Muscle layer of duodenum (tissue), 2 donors: ENCODE measurements around the gene PPP4R1.

Experiments
- H3K27ac ChIP-seq: one replicate; pipeline ENCODE4 v1.7.0; 2013; ENCODE audit warnings: mild to moderate bottlenecking, low read length
- H3K27me3 ChIP-seq: one replicate; pipeline ENCODE4 v1.7.0; 2013; ENCODE audit warnings: low read depth, mild to moderate bottlenecking, control low read depth, low read length
- H3K36me3 ChIP-seq, 2 donors: one replicate each; pipeline ENCODE4 v1.7.0; 2013; ENCODE audit warnings: low read length in 2 of 2, control low read depth in 1 of 2, mild to moderate bottlenecking in 1 of 2; ENCODE audit not compliant: insufficient read depth in 2 of 2, control insufficient read depth in 1 of 2
- H3K4me1 ChIP-seq, 2 donors: one replicate each; pipeline ENCODE4 v1.7.0; 2013; ENCODE audit warnings: low read length in 2 of 2, mild to moderate bottlenecking in 2 of 2, control low read depth in 1 of 2, moderate library complexity in 1 of 2; ENCODE audit not compliant: insufficient read depth in 2 of 2, control insufficient read depth in 1 of 2
- H3K4me3 ChIP-seq, 2 donors: one replicate each; pipeline ENCODE4 v1.7.0; 2013; ENCODE audit warnings: low read length in 2 of 2, low read depth in 1 of 2, mild to moderate bottlenecking in 1 of 2
- H3K9me3 ChIP-seq, 2 donors: one replicate each; pipeline ENCODE4 v1.7.0; 2013; ENCODE audit warnings: low read length in 2 of 2, control low read depth in 1 of 2, mild to moderate bottlenecking in 1 of 2; ENCODE audit not compliant: control insufficient read depth in 1 of 2
- donor health status: healthy.

Gene PPP4R1

GRCh38 chr18:9542924-9543323 is 71.4 kb downstream of the PPP4R1 start:
- H3K36me3 ChIP-seq, result peaks cover 27 to 40% of the 10 kb centered on the region in 2 donors

DNA sequence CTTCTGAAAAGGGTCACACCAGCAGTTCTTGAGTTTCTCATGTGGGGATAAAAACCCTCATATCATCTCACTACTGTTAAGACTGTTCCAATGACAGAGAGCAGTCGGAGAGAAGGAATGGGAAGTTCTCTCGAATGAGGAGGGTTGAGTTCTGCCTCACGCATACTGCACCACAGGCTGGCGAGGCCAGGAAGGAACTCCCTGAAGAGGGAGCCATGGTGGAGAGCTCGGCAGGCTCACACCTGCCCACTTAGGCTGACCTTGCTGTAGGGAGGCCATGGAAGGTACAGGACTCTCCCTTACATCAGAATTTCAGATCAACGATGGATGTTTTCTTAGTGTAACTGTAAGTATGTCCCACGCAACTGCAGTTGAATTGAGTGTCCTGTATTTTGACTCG is 74.4 kb downstream of the PPP4R1 start:
- Histone ChIP-seq H3K4me3 (no peak overlapping the region), H3K4me1 (peaks cover 0 to 8% of the 10 kb centered on the region in 2 donors), H3K27ac (no peak overlapping the region), H3K27me3 (no peaks in the 10 kb centered on the region), H3K9me3 (no peaks in the 10 kb centered on the region), H3K36me3 (peaks cover 12 to 34% of the 10 kb centered on the region in 2 donors)

More at GRCh38 chr18:9542924-9543323, 71.4 kb downstream of the PPP4R1 start:
- H3K4me1 ChIP-seq, result peaks cover 0 to 2% of the 10 kb centered on the region in 2 donors
- no peak overlapping the region for H3K27ac ChIP-seq
- no peaks in the 10 kb centered on the region for H3K27me3 ChIP-seq
- H3K9me3 ChIP-seq, result no peaks in the 10 kb centered on the region
- no peak overlapping the region for H3K4me3 ChIP-seq

- Histone ChIP-seq H3K27ac (no peak overlapping the region), H3K4me1 (peaks cover 0 to 12% of the 10 kb centered on the region in 2 donors), H3K4me3 (no peak overlapping the region), H3K27me3 (no peaks in the 10 kb centered on the region), H3K9me3 (no peaks in the 10 kb centered on the region), H3K36me3 (peaks cover 18 to 39% of the 10 kb centered on the region in 2 donors)
These were observed 75.1 kb downstream of the PPP4R1 start for GRCh38 chr18:9539283-9539682.

DNA sequence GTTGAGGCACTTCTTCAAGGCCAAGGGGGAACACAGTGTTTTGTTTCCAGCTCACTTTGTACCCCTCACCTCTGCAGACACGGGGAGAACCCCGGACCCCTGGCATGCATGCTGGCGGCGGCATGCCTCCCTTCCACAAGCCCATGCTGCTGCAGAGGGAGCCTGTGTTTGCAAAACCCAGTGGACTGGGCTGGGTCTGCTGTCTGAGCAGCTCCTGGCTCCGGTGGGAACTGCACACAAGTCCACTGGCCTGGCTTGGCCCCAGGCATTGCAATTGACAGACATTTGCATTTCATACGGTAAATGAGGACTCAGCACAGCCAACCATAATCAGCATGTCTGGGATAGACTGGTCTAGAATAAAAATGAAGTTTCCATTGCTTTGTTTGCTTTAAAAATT is 76.7 kb downstream of the PPP4R1 start:
- no peaks in the 10 kb centered on the region for H3K27me3 ChIP-seq
- no peak overlapping the region for H3K4me3 ChIP-seq
- no peaks in the 10 kb centered on the region for H3K9me3 ChIP-seq
- H3K36me3 ChIP-seq, result peaks cover 32 to 53% of the 10 kb centered on the region in 2 donors
- peaks cover 0 to 12% of the 10 kb centered on the region in 2 donors for H3K4me1 ChIP-seq
- no peak overlapping the region for H3K27ac ChIP-seq

GRCh38 chr18:9536354-9537152 is 77.8 kb downstream of the PPP4R1 start:
- Histone ChIP-seq H3K27ac (no peak overlapping the region), H3K4me3 (no peak overlapping the region), H3K36me3 (peaks cover 39 to 56% of the 10 kb centered on the region in 2 donors), H3K4me1 (peaks cover 0 to 12% of the 10 kb centered on the region in 2 donors), H3K27me3 (no peaks in the 10 kb centered on the region), H3K9me3 (no peaks in the 10 kb centered on the region)

- peaks cover 46 to 65% of the 10 kb centered on the region in 2 donors for H3K36me3 ChIP-seq
- H3K27ac ChIP-seq, result peak overlapping the region; percentile 45
- peak overlapping the region; percentile 2 to 30 for H3K4me3 ChIP-seq
- H3K4me1 ChIP-seq, result peaks cover 0 to 12% of the 10 kb centered on the region in 2 donors
- no peaks in the 10 kb centered on the region for H3K9me3 ChIP-seq
- H3K27me3 ChIP-seq, result no peaks in the 10 kb centered on the region
These were observed 78.8 kb downstream of the PPP4R1 start for GRCh38 chr18:9535430-9535991.

DNA sequence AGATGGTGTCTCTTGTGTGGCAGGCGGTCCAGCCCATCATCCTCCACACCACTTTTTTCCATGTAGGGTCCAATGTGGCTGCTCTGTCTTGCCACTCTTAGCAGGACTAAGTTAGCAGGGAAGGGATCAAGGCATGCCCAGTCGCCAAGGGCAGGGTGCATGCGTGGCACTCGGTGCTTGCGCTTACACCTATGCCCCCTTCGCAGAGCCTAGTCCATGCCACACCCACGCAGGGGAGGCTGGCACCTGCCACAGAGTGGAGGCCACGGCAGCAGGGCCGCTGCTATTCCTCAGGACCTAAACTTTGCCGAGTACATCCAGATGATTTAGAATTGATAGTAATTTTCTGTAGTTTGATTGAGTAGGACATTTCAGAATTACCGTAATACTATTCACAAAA is 79.5 kb downstream of the PPP4R1 start:
- H3K27me3 ChIP-seq, result no peaks in the 10 kb centered on the region
- H3K27ac ChIP-seq, result peak overlapping the region; percentile 45
- peaks cover 52 to 70% of the 10 kb centered on the region in 2 donors for H3K36me3 ChIP-seq
- no peaks in the 10 kb centered on the region for H3K9me3 ChIP-seq
- no peak overlapping the region for H3K4me3 ChIP-seq
- H3K4me1 ChIP-seq, result peaks cover 0 to 12% of the 10 kb centered on the region in 2 donors

GRCh38 chr18:9531791-9532410 is 82.5 kb downstream of the PPP4R1 start:
- Histone ChIP-seq H3K27me3 (no peaks in the 10 kb centered on the region), H3K4me3 (no peak overlapping the region), H3K27ac (no peak overlapping the region), H3K4me1 (peaks cover 0 to 5% of the 10 kb centered on the region in 2 donors), H3K36me3 (peaks cover 58 to 66% of the 10 kb centered on the region in 2 donors), H3K9me3 (no peaks in the 10 kb centered on the region)

DNA sequence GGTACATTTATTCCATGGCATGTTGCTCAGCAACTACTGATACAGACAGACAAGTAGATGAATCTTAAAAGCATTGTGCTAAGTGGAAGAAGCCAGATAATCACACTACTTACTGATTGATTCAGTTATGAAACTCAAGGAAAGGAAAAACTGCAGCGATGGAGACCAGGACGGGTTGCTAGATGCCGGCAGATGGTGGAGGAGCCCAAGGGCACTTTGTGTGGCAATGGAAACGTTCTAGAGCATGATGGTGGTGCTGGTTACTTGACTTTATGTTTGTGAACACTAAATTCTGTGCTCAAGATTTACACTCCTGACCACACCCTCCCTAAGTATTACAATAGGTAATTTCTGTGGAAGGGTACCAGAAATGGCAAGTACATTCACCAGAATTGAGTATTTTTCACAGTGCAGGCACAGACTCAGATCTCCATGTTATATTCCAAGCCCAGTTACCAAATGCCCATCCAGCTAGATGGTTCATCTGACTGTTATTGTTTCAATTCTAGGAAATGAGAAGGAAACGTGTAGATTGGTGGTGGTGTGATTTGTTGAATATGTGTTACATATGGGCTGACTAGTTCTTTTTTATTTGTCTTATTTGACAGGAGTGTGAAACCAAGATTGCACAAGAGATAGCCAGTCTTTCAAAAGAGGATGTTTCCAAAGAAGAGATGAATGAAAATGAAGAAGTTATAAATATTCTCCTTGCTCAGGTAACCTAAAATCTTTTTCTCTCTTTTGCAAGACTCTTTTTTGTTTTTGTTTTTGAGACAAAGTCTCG is 83.9 kb downstream of the PPP4R1 start:
- H3K27ac ChIP-seq, result no peak overlapping the region
- H3K4me1 ChIP-seq, result peaks cover 0 to 5% of the 10 kb centered on the region in 2 donors
- no peak overlapping the region for H3K4me3 ChIP-seq
- no peaks in the 10 kb centered on the region for H3K27me3 ChIP-seq
- no peaks in the 10 kb centered on the region for H3K9me3 ChIP-seq
- peaks cover 58% of the 10 kb centered on the region in 2 donors for H3K36me3 ChIP-seq

GRCh38 chr18:9526458-9526857 is 87.9 kb downstream of the PPP4R1 start:
- Histone ChIP-seq H3K36me3 (peaks cover 24 to 50% of the 10 kb centered on the region in 2 donors), H3K9me3 (no peaks in the 10 kb centered on the region), H3K4me3 (no peak overlapping the region), H3K4me1 (no peaks in the 10 kb centered on the region), H3K27me3 (no peaks in the 10 kb centered on the region), H3K27ac (no peak overlapping the region)

- Histone ChIP-seq H3K9me3 (no peaks in the 10 kb centered on the region), H3K4me1 (no peaks in the 10 kb centered on the region), H3K4me3 (no peak overlapping the region), H3K27me3 (no peaks in the 10 kb centered on the region), H3K36me3 (peaks cover 10 to 27% of the 10 kb centered on the region in 2 donors), H3K27ac (no peak overlapping the region)
These were observed 91.4 kb downstream of the PPP4R1 start for GRCh38 chr18:9522952-9523351.
